Sigmoid colon (tissue), 7 donors: ENCODE data around the gene INHBE. TPM values are rescaled to one million over a fixed set of nuclear protein-coding genes. Genes with fewer than 3 reads are reported as not detected.

Source experiments
- DNase-seq: peaks from one replicate; pipeline ENCODE4 v3.0.0-alpha.2; 2019
- H3K27ac ChIP-seq, 4 donors: fragments of 200-600 bp; sonication (generic); one replicate each; pipeline ENCODE4 v1.5.1; 2016 to 2019; ENCODE audit warnings: mild to moderate bottlenecking in 1 of 4
- H3K27me3 ChIP-seq, 3 donors: fragments of 200-600 bp; sonication (generic); one replicate each; pipeline ENCODE4 v1.5.1; 2019; ENCODE audit warnings: mild to moderate bottlenecking in 1 of 3
- H3K36me3 ChIP-seq, 4 donors: fragments of 200-600 bp; sonication (generic); one replicate each; pipeline ENCODE4 v1.5.1; 2016 to 2019
- H3K4me1 ChIP-seq, 4 donors: fragments of 200-600 bp; sonication (generic); one replicate each; pipeline ENCODE4 v1.5.1; 2017 to 2019
- H3K4me3 ChIP-seq, 4 donors: fragments of 200-600 bp; sonication (generic); one replicate each; pipeline ENCODE4 v1.5.1; 2017 to 2019; ENCODE audit warnings: mild to moderate bottlenecking in 2 of 4, moderate library complexity in 1 of 4
- H3K9me3 ChIP-seq, 4 donors: fragments of 200-600 bp in 3 of 4; sonication (generic) in 3 of 4; one replicate each; pipeline versions ENCODE4 v1.5.1 to v1.6.1; 2013 to 2019
- CTCF ChIP-seq, 4 experiments: fragments of 450-650 bp in 3 of 4; fragments of 200-600 bp in 1 of 4; IDR thresholded peaks; one replicate each; pipeline ENCODE4 v1.5.1; 2016 to 2019; ENCODE audit warnings: antibody characterized with exemption in 4 of 4, mild to moderate bottlenecking in 3 of 4, moderate library complexity in 2 of 4
- EP300 ChIP-seq, 4 donors: sonication (generic); formaldehyde crosslinking; IDR thresholded peaks; one replicate each; pipeline ENCODE4 v1.6.1; 2017; ENCODE audit warnings: antibody characterized with exemption in 4 of 4
- POLR2A ChIP-seq, 2 donors: fragments of 450-650 bp; IDR thresholded peaks; one replicate each; pipeline ENCODE4 v1.6.1; 2016; ENCODE audit warnings: antibody characterized with exemption in 2 of 2, mild to moderate bottlenecking in 2 of 2, moderate library complexity in 2 of 2
- POLR2AphosphoS5 ChIP-seq, 4 donors: sonication (generic); formaldehyde crosslinking; IDR thresholded peaks; one replicate each; pipeline ENCODE4 v1.6.1; 2017; ENCODE audit warnings: antibody characterized with exemption in 4 of 4
- WGBS, 2 donors: extraction: QIAGEN DNeasy Blood & Tissue Kit; methylation state at CpG; one replicate each; pipeline ENCODE4 v1.1.7; 2013; 5-methylcytosine and 5-hydroxymethylcytosine counted together
- intact Hi-C: fragments of 100-400 bp; cut with DNase I; formaldehyde crosslinking; loops from one replicate; pipeline ENCODE4 v1.15.1; 2023
- polyA plus RNA-seq, 3 donors: library from polyadenylated mRNA; stranded (reverse); fragments of 200-250 nt; gene quantifications; one replicate each; pipeline ENCODE4 v1.2.3, GENCODE V29; 2013
- total RNA-seq, 4 donors: library from RNA; depleted of rRNA; stranded (reverse); fragments of >200 nt; gene quantifications; one replicate each; pipeline ENCODE4 v1.1.0, GENCODE V29; 2016
- donor health status: healthy with polysubstance abuse.
- donor health status: Bipolar disorder and iron deficiency.
- donor health status: healthy.

INHBE gene
- total and polyA plus RNA-seq, 7 donors = 0.09 to 0.36 TPM; not detected in 5

DNA sequence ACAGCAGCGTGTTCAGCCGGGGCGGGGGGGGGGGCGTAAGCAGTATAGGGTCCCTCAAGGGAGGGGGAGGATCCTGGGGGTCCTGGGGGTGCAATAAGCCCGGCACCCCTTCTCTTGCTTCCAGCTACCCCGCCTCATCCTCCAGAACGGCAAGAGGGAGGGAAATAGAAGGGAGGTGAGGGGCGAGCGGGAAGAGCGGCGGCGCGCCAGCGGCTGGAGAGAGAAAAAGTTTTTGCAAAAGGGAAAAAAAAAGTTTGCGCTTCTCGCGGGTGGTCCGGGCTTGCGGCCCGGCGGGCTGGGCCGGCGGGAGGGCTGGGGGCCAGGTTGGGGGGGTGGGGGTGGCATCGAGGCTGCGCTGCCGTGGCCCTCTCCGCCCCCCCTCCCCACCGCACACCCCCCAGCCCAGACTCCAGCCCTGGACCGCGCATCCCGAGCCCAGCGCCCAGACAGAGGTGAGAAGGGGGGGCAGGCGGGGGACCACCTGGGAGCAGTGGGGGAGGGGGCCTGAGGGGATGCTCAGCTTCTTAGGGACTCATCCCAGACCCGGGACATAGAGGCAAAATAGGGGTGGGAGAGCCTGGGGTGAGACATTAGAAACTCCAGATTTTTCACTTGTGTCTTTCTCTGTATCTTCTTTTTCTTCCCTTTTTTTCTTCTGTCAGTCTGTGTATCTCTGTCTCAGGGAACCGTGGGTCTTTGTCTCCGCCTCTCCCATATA is 4.8 kb downstream of the INHBE start, which contains the start of gene GLI1:
TSS of gene GLI1 (plus strand) at position 36 of the 718 bp plus-strand sequence. CDS start 3,907 bp downstream, outside the sequence.
- intact Hi-C loops = loop anchor here (2.0 kb wide), 2 partner anchors 29 to 87 kb away; partner anchors contain the start of genes DCTN2 and R3HDM2
- DNase-seq = no peak

GRCh38 chr12:57460468-57460784 is 5.3 kb downstream of the INHBE start:
- DNase-seq = no peak

More for the DNA sequence above, 4.8 kb downstream of the INHBE start, which contains the start of gene GLI1:
- Histone ChIP-seq H3K36me3 (no peaks in the 10 kb centered on the region), H3K9me3 (no peaks in the 10 kb centered on the region), H3K4me1 (peaks cover 8 to 38% (median 27%) of the 10 kb centered on the region in 4 donors), H3K27me3 (peaks cover 0 to 19% (median 0%) of the 10 kb centered on the region in 3 donors), H3K27ac (peak within 1 kb of the TSS; percentile 80 to 91 (median 86)), H3K4me3 (peak within 1 kb of the TSS; percentile 56 to 71 (median 64))
- WGBS, 2 donors = 0% methylated on average over 36 of the region's 36 CpGs
- TF ChIP-seq POLR2AphosphoS5 (IDR thresholded peaks at IDR 0.05) = no peak
- no peak for TF ChIP-seq EP300 (IDR thresholded peaks at IDR 0.05)
- no peak for TF ChIP-seq POLR2A (IDR thresholded peaks at IDR 0.05)
- no peak for TF ChIP-seq CTCF (IDR thresholded peaks at IDR 0.05)

GRCh38 chr12:57460841-57461275 is 5.8 kb downstream of the INHBE start:
- WGBS, 2 donors = 2 to 4% methylated on average over 19 of the region's 19 CpGs
- Histone ChIP-seq H3K36me3 (no peaks in the 10 kb centered on the region), H3K9me3 (no peaks in the 10 kb centered on the region), H3K27me3 (peaks cover 0 to 13% (median 0%) of the 10 kb centered on the region in 3 donors), H3K4me3 (peak overlapping the region; percentile 56 to 71 (median 63)), H3K27ac (peak overlapping the region in 3 of 4 donors; percentile 84 to 91 (median 85)), H3K4me1 (peaks cover 8 to 38% (median 27%) of the 10 kb centered on the region in 4 donors)
- intact Hi-C loops = loop anchor here (2.0 kb wide), 1 partner anchor 86 kb away; the partner anchor contains the start of gene DCTN2
- TF ChIP-seq POLR2AphosphoS5 (IDR thresholded peaks at IDR 0.05) = no peak
- TF ChIP-seq POLR2A (IDR thresholded peaks at IDR 0.05) = no peak
- no peak for TF ChIP-seq EP300 (IDR thresholded peaks at IDR 0.05)
- TF ChIP-seq CTCF (IDR thresholded peaks at IDR 0.05) = no peak
- no peak for DNase-seq

More at GRCh38 chr12:57460468-57460784, 5.3 kb downstream of the INHBE start:
- Histone ChIP-seq H3K9me3 (no peaks in the 10 kb centered on the region), H3K36me3 (no peaks in the 10 kb centered on the region), H3K4me3 (peak overlapping the region; percentile 56 to 71 (median 64)), H3K27ac (peak overlapping the region in 3 of 4 donors; percentile 83 to 91 (median 89)), H3K27me3 (peaks cover 0 to 17% (median 0%) of the 10 kb centered on the region in 3 donors), H3K4me1 (peaks cover 8 to 38% (median 27%) of the 10 kb centered on the region in 4 donors)
- intact Hi-C loops = loop anchor here (2.0 kb wide), 1 partner anchor 86 kb away; the partner anchor contains the start of gene DCTN2
- TF ChIP-seq EP300 (IDR thresholded peaks at IDR 0.05) (no peak), POLR2A (IDR thresholded peaks at IDR 0.05) (no peak), CTCF (IDR thresholded peaks at IDR 0.05) (no peak), POLR2AphosphoS5 (IDR thresholded peaks at IDR 0.05) (no peak)
- WGBS, 2 donors = 3 to 6% methylated on average over 6 of the region's 6 CpGs

DNA sequence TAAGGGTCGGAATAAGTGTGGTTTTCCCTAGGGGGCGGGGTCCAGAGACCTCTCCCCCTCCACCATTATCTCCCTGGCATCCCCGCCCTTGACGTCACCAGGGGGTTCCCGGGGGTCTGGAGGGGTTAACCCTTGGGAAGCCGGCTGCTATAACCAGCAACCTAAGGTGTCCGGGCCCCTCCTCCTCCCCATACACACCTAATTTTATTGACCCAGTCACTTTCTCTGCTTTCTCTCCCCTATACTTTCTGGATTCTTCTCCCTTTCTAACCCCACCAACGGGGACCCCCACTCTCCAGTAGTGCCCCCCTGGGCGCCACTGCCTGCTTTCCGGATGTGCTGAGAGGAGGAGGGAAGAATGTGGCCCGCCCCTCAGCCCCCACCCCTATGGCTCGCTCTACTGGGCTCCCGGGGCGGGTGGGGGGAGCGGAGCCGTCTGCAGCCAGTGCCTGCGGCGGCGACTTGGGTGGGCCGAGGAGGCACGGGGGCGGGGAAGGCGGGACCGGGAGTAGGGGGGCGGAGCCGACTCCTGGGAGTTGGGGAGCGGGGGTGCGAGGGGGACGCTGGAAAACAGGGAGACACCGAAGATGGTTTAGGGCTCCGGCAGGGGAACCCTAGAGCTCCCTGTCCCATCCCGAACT is 6.3 kb downstream of the INHBE start:
- TF ChIP-seq EP300 (IDR thresholded peaks at IDR 0.05) = no peak
- WGBS, 2 donors = 1% methylated on average over 32 of the region's 32 CpGs
- Histone ChIP-seq H3K27ac (peak overlapping the region; percentile 84 to 91 (median 84)), H3K36me3 (no peaks in the 10 kb centered on the region), H3K27me3 (peaks cover 0 to 13% (median 0%) of the 10 kb centered on the region in 3 donors), H3K4me1 (peaks cover 8 to 38% (median 27%) of the 10 kb centered on the region in 4 donors), H3K9me3 (no peaks in the 10 kb centered on the region), H3K4me3 (peak overlapping the region; percentile 56 to 71 (median 63))
- DNase-seq = peak; percentile 91
- intact Hi-C loops = loop anchor here (2.0 kb wide), 1 partner anchor 85 kb away; the partner anchor contains the start of gene DCTN2

DNA sequence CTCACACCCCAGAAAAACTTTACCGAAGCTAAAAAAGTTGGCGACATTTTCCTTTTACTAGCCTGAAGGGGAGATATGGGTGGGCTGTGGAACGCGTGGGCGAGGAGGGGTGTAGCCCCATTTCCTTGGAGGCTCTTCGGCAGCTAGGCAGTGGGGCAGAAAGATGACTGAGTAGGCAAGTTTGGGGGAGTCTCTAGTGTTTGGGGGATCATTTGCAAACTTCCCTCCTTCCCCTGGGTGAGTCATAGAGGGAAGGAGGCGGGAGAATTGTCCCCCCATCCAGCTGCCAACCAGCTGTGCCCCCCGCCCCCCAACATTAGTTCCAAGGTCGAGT is 6.8 kb downstream of the INHBE start:
- TF ChIP-seq EP300 (IDR thresholded peaks at IDR 0.05) (no peak), POLR2AphosphoS5 (IDR thresholded peaks at IDR 0.05) (no peak), CTCF (IDR thresholded peaks at IDR 0.05) (no peak), POLR2A (IDR thresholded peaks at IDR 0.05) (no peak)
- H3K4me3 ChIP-seq = peak overlapping the region; percentile 56 to 71 (median 63)
- peaks cover 0 to 13% (median 0%) of the 10 kb centered on the region in 3 donors for H3K27me3 ChIP-seq
- DNase-seq = no peak
- peak overlapping the region; percentile 84 to 91 (median 84) for H3K27ac ChIP-seq
- H3K9me3 ChIP-seq = no peaks in the 10 kb centered on the region
- intact Hi-C loops = loop anchor here (2.0 kb wide), 2 partner anchors 25 to 85 kb away; partner anchors contain the start of gene DCTN2
- no peaks in the 10 kb centered on the region for H3K36me3 ChIP-seq
- peaks cover 8 to 38% (median 27%) of the 10 kb centered on the region in 4 donors for H3K4me1 ChIP-seq
- 0% methylated on average over 9 of the region's 9 CpGs for WGBS, 2 donors
